ENCODE results near the gene CELA2A.
"Not testable (repeated sequence)": the region's sequence is repeated elsewhere in the genome, so short reads cannot be mapped to it uniquely, and the experiment has no call there.

The CELA2A gene

GRCh38 chr1:15445390-15446122, 11.0 kb upstream of the CELA2A start:
- no peak for DNase-seq

- DNase-seq: no peak
Observed at GRCh38 chr1:15446212-15446611, 10.3 kb upstream of the CELA2A start.

- no peak for DNase-seq
Observed at GRCh38 chr1:15448877-15449462, 7.6 kb upstream of the CELA2A start.

GRCh38 chr1:15449567-15449966, 7.0 kb upstream of the CELA2A start:
- DNase-seq: no peak

GRCh38 chr1:15451014-15451722, 5.4 kb upstream of the CELA2A start:
- no peak for DNase-seq

GRCh38 chr1:15452216-15452615, 4.3 kb upstream of the CELA2A start:
- no peak for DNase-seq

GRCh38 chr1:15452866-15453571, 3.5 kb upstream of the CELA2A start:
- no peak for DNase-seq

GRCh38 chr1:15453734-15454133, 2.8 kb upstream of the CELA2A start:
- DNase-seq: no peak

- no peak for DNase-seq
Observed at GRCh38 chr1:15454256-15454655, 2.3 kb upstream of the CELA2A start.

GRCh38 chr1:15455522-15455921, 1.0 kb upstream of the CELA2A start:
- DNase-seq: no peak

GRCh38 chr1:15457585-15457984, 1.1 kb downstream of the CELA2A start:
- no peak for DNase-seq

GRCh38 chr1:15458388-15458787, 1.9 kb downstream of the CELA2A start:
- not testable (repeated sequence) for DNase-seq

- DNase-seq: no peak
Observed at GRCh38 chr1:15459771-15460707, 3.5 kb downstream of the CELA2A start.

GRCh38 chr1:15460708-15461095, 4.2 kb downstream of the CELA2A start:
- DNase-seq: no peak

- not testable (repeated sequence) for DNase-seq
Observed at GRCh38 chr1:15463064-15463800, 6.7 kb downstream of the CELA2A start.

GRCh38 chr1:15463926-15464322, 7.4 kb downstream of the CELA2A start:
- DNase-seq: not testable (repeated sequence)

GRCh38 chr1:15465674-15466073, 9.1 kb downstream of the CELA2A start:
- DNase-seq: no peak

- not testable (repeated sequence) for DNase-seq
Observed at GRCh38 chr1:15466955-15467625, 10.6 kb downstream of the CELA2A start.

- DNase-seq: no peak
Observed at GRCh38 chr1:15468145-15468544, 11.6 kb downstream of the CELA2A start.

GRCh38 chr1:15469361-15469760, 12.8 kb downstream of the CELA2A start:
- DNase-seq: no peak
